DMS114 treated with DMSO at 0.1 percent for 48 hours (cell line): ENCODE results near the gene REPS2.
"Not testable (repeated sequence)": the region's sequence is repeated elsewhere in the genome, so short reads cannot be mapped to it uniquely, and the experiment has no call there.

Experiments used
- DNase-seq: peaks from one replicate; lab custom pipeline; 2025; ENCODE audit not compliant: unreplicated experiment; lab: John Stamatoyannopoulos, UW

Gene REPS2

GRCh38 chrX:16963216-16963615 lies 16.8 kb downstream of the REPS2 start:
- no peak for DNase-seq

DNA sequence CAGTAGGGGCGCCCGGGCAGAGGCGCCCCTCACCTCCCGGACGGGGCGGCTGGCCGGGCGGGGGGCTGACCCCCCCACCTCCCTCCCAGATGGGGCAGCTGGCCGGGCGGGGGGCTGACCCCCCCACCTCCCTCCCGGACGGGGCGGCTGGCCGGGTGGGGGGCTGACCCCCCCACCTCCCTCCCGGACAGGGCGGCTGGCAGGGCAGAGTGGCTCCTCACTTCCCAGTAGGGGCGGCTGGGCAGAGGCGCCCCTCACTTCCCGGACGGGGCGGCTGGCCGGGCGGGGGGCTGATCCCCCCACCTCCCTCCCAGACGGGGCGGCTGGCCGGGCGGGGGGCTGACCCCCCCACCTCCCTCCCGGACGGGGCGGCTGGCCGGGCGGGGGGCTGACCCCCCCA lies 18.5 kb downstream of the REPS2 start:
- DNase-seq, result not testable (repeated sequence)

DNA sequence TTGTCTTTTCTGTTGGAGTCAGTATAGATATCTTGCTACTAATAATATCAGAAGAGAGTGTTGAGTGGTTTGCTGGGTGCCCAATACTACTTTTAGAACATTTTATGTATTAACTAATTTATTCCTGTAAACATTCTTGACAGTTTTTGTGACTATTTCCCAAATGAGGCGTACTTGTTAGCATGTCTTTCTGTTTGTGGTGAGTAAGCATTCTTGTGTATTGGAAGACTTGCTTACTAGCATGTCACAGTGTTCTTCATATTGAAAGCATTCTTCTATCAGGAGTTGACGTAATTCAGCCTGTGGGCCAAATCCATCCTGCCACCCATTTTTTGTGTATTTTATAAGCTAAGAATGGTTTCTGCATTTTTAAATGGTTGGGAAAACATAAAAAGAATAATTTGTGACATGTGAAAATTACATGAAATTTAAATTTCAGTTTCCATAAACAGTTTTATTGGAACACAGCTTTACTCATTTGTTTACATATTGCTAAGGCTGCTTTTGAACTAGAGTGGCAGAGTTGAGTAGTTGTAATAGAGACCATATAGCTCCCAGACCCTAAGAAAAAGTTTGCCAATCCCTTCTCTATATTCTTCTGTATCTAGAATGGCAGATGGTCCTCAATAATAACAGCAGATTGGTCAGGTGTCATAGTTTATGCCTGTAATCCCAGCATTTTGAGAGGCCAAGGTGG lies 20.4 kb downstream of the REPS2 start:
- no peak for DNase-seq

GRCh38 chrX:16968753-16969152 lies 22.3 kb downstream of the REPS2 start:
- not testable (repeated sequence) for DNase-seq

GRCh38 chrX:16970977-16971376 lies 24.5 kb downstream of the REPS2 start:
- DNase-seq, result no peak

GRCh38 chrX:16971694-16972093 lies 25.2 kb downstream of the REPS2 start:
- DNase-seq, result no peak

GRCh38 chrX:16975233-16975632 lies 28.8 kb downstream of the REPS2 start:
- no peak for DNase-seq

DNA sequence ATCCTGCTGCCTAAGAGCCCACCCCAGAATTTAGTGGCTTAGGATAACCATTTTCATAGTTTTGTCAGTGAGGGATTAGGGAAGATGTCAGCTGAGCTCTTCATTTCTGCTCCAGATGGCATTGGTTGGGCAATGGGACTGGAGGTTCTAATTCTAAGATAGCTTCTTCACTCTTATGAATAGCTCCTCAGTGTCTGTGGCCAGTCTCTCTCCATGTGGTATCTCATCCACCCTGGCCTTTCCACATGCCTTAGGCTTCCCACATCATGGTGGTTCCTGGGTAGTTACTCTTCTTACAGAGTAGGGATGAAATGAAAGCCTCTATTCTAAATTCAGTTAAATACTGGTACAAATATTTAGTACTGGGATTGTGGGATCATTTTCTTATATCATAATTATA lies 31.3 kb downstream of the REPS2 start:
- DNase-seq, result no peak

GRCh38 chrX:16978193-16978984 lies 31.9 kb downstream of the REPS2 start:
- no peak for DNase-seq

DNA sequence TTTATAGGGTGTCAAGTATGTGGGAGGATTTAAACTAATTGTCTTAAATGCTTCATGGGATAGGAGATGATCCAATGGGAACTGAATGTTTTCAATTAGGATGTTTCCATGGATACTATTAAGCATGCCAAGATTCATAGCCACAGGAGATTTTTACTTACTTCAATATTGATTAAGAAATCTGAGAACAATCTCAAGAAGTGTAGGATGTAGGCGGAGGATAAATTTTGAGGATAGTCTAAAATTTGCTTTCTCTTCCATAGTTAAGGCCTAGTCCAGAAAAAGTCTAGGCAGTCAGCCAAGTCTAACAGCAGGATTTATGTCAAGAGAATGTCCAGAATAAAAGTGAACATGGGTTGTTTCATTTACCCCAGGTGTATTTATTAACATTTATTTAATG lies 32.8 kb downstream of the REPS2 start:
- DNase-seq, result no peak

GRCh38 chrX:16981209-16981608 lies 34.8 kb downstream of the REPS2 start:
- DNase-seq, result no peak

- no peak for DNase-seq
Measured at GRCh38 chrX:16981980-16982379, 35.5 kb downstream of the REPS2 start.

- DNase-seq, result no peak
Measured at GRCh38 chrX:16983051-16983450, 36.6 kb downstream of the REPS2 start.

DNA sequence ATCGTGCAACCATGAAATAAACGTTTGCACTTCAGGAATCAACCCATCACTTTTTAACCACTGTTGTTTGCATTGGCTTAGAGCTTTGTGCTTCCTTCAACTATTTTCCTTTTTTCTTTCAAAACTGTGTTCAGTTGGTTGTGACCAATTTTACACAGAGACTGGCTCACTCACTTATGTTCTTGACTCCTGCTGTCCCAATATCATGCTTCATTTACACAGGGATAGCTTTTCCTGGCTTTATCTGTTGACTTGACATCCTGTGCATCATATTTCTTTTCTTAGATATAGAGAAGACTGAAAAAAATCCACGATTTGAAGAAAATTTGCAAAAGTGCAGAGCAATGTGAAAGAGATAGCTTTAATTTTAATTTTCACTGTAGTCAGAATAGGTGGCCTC lies 38.8 kb downstream of the REPS2 start:
- DNase-seq, result no peak

DNA sequence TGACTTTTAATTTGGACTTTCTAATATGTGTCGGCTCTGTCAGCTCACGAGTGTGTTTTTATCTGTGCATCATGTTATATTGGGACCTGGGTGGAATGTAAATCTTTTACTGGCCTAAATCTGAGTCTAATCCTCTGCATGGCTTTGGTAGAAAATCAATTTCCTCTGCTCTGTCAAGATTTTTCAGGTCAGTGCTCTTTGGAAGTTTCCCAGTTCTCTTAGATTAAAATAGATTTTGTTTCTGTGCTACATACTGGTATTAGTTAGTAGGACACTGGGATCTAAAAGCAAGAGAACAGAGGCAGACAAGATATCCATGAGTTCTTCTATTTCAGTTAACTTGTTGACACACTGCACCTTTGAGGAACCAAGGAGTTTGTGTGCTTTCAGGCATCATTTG lies 39.7 kb downstream of the REPS2 start:
- no peak for DNase-seq

GRCh38 chrX:16989750-16990149 lies 43.3 kb downstream of the REPS2 start:
- DNase-seq, result no peak

- DNase-seq, result no peak
Measured at GRCh38 chrX:16990839-16991238, 44.4 kb downstream of the REPS2 start.

DNA sequence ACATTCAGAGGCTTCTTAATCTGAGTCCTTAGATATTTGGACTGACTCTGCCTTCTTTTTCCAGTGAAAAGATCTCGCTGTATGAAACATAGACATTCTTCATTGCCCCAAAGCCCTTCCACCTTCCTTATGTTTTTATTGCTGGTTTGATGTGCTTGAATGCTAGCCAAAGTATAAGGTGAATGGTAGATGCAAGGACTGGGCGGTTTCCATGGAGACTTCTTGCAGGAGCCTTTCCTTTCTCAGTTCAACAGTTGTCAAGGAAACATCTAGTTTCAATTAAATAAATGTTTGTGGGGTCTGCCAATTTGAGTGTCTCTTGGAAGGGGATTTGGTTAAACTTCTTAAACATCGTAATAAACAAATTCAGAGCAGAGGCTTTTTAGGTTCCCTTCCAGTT lies 46.0 kb downstream of the REPS2 start:
- DNase-seq, result no peak

DNA sequence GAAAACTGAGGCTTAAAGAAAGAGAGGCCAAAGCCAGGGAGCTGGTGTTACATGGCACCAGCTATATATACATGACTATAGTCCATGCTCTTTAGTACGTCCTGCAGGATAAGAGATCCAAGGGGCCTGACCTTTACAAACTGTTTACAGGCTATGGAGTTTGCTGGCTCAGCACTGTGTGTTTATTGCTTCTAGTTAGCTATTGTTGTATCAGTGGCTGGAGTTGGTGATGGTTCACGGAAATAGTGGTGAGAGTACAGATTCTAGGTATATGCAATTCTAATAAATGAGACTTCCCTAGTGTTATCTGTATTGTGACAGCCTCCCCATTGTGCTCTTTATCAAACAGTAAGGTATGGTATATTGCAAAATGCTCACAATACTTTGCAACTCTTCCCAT lies 46.5 kb downstream of the REPS2 start:
- DNase-seq, result no peak

DNA sequence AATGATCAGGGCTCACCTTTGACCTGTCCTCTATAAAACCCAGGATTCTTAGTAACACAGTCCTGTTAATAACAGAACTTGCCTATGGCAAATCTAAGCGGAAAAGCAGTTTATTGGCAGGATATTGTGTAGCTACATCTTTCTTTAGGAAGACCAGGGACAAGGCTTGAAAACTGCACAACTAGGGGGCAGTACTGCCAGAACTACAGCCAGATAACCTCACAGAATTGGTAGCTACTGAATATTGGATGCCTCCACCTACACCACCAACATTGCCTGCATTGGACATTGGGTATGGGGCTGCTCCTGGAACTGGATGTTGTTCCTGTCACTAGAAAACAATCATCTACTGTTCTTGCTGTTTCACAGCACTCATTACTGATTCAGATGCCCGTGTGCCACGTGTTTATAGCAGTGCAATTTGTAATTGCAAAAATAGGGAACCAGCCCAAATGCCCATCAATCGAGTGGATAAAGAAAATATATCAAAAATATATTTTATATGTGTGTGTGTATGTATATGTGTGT lies 47.4 kb downstream of the REPS2 start:
- DNase-seq, result no peak

DNA sequence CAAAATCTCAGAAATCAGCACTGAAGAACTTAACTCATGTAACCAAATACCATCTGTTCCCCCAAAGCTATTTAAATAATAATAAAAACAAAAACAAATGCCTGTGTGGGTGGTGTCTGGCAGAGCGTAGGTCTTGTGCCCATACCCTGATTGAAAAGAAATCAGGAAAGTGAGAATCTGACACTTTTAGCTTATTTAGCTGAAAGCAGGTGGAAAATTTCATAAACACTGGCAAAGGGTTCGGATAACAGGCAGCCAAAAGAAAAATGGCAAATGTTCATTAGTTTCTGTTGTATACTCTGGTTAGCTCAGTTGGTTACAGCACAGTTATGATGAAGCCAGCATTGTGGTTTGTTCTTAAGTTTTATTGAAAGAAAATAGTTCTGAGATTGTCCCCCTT lies 48.3 kb downstream of the REPS2 start:
- no peak for DNase-seq

DNA sequence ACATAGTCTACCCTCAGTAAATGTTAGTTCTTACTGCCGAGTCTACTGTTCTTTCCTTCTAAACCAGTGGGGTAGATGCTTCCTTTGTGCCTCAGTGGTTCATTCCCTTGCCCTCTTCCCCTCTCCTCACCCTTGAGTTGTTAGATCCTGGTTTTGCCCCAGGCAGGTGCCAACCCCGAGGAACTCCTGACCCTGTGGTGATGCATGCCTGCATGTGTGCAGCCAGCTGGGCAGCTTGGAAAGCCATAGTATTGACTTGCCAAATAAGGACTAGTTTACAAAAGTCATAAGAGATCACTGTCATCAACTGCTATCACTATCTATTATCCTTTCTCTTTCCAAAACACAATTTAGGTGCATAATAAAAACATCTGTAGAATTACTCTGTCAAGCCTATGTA lies 50.9 kb downstream of the REPS2 start:
- DNase-seq, result no peak
